Measurements from ENCODE around the gene C1orf159. TPM values are rescaled to one million over a fixed set of nuclear protein-coding genes. Genes with fewer than 3 reads are reported as not detected.

The C1orf159 gene
- total and polyA plus RNA-seq, 12 donors, result 2.9 to 14.0 (median 4.1) TPM

DNA sequence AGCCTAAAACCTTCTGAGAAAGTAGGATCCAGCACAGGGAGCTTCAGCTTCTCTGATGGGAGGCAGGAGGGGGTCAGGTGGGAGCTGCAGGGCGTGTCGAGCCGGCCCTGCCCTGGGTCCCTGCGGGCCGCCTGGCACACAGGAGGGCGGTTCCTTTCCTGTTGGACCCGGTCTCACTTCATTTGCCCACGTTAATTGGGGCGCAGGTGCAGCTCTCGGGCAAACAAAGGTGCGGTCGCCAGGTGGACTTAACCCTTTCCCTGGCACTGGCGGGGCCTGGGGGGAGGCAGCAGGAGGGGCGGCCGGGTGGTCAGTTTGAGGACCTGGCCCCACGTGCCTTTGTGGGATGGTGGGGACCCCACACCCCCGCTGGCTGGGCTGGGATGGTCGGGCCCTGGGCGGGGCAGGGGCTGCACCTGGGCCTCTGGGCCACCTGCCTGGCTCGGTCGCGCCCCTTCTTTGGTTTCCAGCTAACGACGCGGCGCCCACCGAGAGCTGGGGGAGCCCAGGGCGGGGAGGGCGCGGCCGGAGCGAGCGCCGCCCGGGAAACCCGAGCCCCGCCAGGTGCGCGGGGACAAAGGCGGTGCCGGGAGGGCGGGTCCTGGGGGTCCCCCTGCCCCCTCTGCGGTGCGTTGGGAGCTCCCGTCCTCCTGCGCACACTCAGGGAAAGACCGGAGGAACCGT lies 20.8 kb upstream of the C1orf159 start:
- TF ChIP-seq, protein P1, sequence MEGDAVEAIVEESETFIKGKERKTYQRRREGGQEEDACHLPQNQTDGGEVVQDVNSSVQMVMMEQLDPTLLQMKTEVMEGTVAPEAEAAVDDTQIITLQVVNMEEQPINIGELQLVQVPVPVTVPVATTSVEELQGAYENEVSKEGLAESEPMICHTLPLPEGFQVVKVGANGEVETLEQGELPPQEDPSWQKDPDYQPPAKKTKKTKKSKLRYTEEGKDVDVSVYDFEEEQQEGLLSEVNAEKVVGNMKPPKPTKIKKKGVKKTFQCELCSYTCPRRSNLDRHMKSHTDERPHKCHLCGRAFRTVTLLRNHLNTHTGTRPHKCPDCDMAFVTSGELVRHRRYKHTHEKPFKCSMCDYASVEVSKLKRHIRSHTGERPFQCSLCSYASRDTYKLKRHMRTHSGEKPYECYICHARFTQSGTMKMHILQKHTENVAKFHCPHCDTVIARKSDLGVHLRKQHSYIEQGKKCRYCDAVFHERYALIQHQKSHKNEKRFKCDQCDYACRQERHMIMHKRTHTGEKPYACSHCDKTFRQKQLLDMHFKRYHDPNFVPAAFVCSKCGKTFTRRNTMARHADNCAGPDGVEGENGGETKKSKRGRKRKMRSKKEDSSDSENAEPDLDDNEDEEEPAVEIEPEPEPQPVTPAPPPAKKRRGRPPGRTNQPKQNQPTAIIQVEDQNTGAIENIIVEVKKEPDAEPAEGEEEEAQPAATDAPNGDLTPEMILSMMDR (IDR thresholded peaks at IDR 0.05), result no peak
- no peak for ATAC-seq
- Histone ChIP-seq H3K36me3 (no peaks in the 10 kb centered on the region), H3K27me3 (peaks cover 0 to 43% (median 30%) of the 10 kb centered on the region in 7 donors), H3K4me3 (peak overlapping the region in 1 of 10 donors; percentile 18), H3K4me1 (peaks cover 0 to 19% (median 0%) of the 10 kb centered on the region in 9 donors), H3K9me3 (no peaks in the 10 kb centered on the region), H3K27ac (peak overlapping the region in 1 of 10 donors; percentile 3)
- intact Hi-C loops (cut with DNase I), result no loop called here
- no peak for DNase-seq
- whole genome bisulfite sequencing, 2 donors, result 19 to 22% methylated on average over 47 to 48 of the region's 48 CpGs

DNA sequence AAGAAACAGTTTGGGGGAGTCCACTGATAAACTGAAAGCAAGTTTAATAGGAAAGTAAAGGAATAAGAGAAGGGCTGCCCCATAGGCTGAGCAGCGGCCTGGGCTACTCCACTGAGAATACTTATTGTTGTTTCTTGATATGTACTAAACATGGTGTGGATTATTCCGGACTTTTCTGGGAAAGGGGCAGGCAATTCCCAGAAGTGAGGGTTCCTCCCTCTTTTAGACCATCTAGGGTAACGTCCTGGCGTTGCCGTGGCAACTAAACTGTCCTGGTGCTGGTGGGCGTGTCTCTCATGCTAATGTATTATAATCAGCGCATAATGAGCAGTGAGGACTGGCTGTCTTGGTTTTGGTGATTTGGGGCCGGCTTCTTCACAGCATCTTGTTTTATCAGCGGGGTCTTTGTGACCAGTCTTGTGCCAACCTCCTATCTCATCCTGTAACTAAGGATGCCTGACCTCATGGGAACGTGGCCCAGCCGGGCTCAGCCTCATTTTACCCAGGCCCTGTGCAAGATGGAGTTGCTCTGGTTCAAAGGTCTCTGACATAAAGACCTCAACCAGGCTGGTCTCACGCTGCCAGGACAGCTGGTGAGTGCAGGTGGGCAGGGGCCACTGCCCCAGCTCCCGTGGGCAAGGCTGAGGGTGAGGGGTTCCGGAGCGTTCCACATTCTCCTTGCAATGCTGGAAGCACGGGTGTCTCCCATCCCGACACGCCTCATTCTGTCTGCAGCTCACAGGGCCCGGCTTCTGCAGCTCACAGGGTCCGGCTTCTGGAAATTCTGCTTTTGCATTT lies 19.6 kb upstream of the C1orf159 start:
- peaks cover 0 to 37% (median 25%) of the 10 kb centered on the region in 7 donors for H3K27me3 ChIP-seq
- H3K27ac ChIP-seq, result peak overlapping the region in 5 of 10 donors; percentile 25 to 64 (median 56)
- no peaks in the 10 kb centered on the region for H3K9me3 ChIP-seq
- TF ChIP-seq, protein P1 (IDR thresholded peaks at IDR 0.05), result no peak
- H3K4me1 ChIP-seq, result peaks cover 0 to 19% (median 0%) of the 10 kb centered on the region in 9 donors
- WGBS, 2 donors, result 80% methylated on average over 20 of the region's 20 CpGs
- no peak overlapping the region for H3K4me3 ChIP-seq
- ATAC-seq (peak in 6 of 8 donors; percentile 19 to 50 (median 27)), DNase-seq (peak in 1 of 2 donors; percentile 42)
- H3K36me3 ChIP-seq, result no peaks in the 10 kb centered on the region
- intact Hi-C loops (cut with DNase I), result no loop called here

GRCh38 chr1:1134300-1134970 lies 18.5 kb upstream of the C1orf159 start:
- no peak for DNase-seq
- Histone ChIP-seq H3K36me3 (no peaks in the 10 kb centered on the region), H3K4me1 (peaks cover 0 to 19% (median 0%) of the 10 kb centered on the region in 9 donors), H3K4me3 (no peak overlapping the region), H3K27me3 (peaks cover 0 to 36% (median 25%) of the 10 kb centered on the region in 7 donors), H3K9me3 (no peaks in the 10 kb centered on the region), H3K27ac (peak overlapping the region in 6 of 10 donors; percentile 25 to 64 (median 42))
- WGBS, 2 donors, result 83 to 89% methylated on average over 28 of the region's 28 CpGs
- intact Hi-C loops (cut with DNase I), result no loop called here
- TF ChIP-seq, protein P1 (IDR thresholded peaks at IDR 0.05), result no peak
- ATAC-seq, result no peak

All from heart right ventricle (tissue), 16 donors.